Panc1 (cell line): ENCODE data around the gene MAP6. TPM values are rescaled to one million over a fixed set of nuclear protein-coding genes. Genes with fewer than 3 reads are reported as not detected.

Experiments
- ATAC-seq: fragments of 200-7000 bp; cut with Tn5 transposase; 2 replicates; pipeline ENCODE4 v1.9.1; 2020; ENCODE audit warnings: mild to moderate bottlenecking, moderate library complexity
- BruUV-seq: library from RNA; stranded (reverse); fragments of 400-500 nt; replicated peaks from 2 replicates; lab custom pipeline; 2021; lab: Mats Ljungman, UMichigan
- CTCF ChIA-PET: fragments of 300-600 bp; sonication (Branson Sonifier 250); formaldehyde crosslinking; loops from one replicate; lab custom pipeline; 2022; ENCODE audit warnings: antibody characterized with exemption; lab: Charles Lee
- POLR2A ChIA-PET: fragments of 300-600 bp; sonication (Branson Sonifier 250); formaldehyde crosslinking; loops from one replicate; lab custom pipeline; 2022; ENCODE audit warnings: antibody characterized with exemption; lab: Charles Lee
- DNase-seq: peaks from one replicate; pipeline ENCODE4 v3.0.0-alpha.2; 2010; ENCODE audit warnings: low read depth, low spot score
- H3K27ac ChIP-seq: 2 replicates; pipeline ENCODE4 v1.5.1; 2011; ENCODE audit warnings: mild to moderate bottlenecking, low read length, inconsistent platforms
- H3K27me3 ChIP-seq: fragments of 200-500 bp; sonication (Bioruptor generic); 2 replicates; pipeline ENCODE4 v1.6.0; 2014; ENCODE audit warnings: low read length, inconsistent platforms; ENCODE audit not compliant: control insufficient read depth, insufficient read depth
- H3K36me3 ChIP-seq: fragments of 200-500 bp; sonication (Bioruptor generic); 2 replicates; pipeline ENCODE4 v1.5.1; 2014; ENCODE audit warnings: inconsistent platforms, mild to moderate bottlenecking, low read length, moderate library complexity; ENCODE audit not compliant: control insufficient read depth, insufficient read depth
- H3K4me1 ChIP-seq: 2 replicates; pipeline ENCODE4 v1.5.1; 2011; ENCODE audit warnings: inconsistent platforms, mild to moderate bottlenecking, low read length, moderate library complexity; ENCODE audit not compliant: control insufficient read depth, insufficient read depth
- H3K4me3 ChIP-seq, 2 experiments: 2 replicates each; pipeline ENCODE4 v1.5.1; 2011 to 2012; ENCODE audit warnings: low read depth in 2 of 2, low read length in 2 of 2, mild to moderate bottlenecking in 2 of 2, inconsistent platforms in 1 of 2, moderate library complexity in 1 of 2
- H3K9me3 ChIP-seq: fragments of 200-500 bp; sonication (Bioruptor generic); 2 replicates; pipeline ENCODE4 v1.5.1; 2014; ENCODE audit warnings: low read depth, mild to moderate bottlenecking, inconsistent platforms, low read length, moderate library complexity; ENCODE audit not compliant: control insufficient read depth, insufficient read depth
- CTCF ChIP-seq: fragments of 450-650 bp; IDR thresholded peaks from 2 replicates; pipeline ENCODE4 v1.5.1; 2017; ENCODE audit warnings: mild to moderate bottlenecking
- POLR2AphosphoS5 ChIP-seq: IDR thresholded peaks from 2 replicates; pipeline ENCODE4 v1.6.1; 2012; ENCODE audit warnings: mild to moderate bottlenecking, low read depth, low read length, moderate library complexity
- REST ChIP-seq, 2 experiments: IDR thresholded peaks; 2 replicates each; pipeline ENCODE4 v1.6.1; 2011 to 2012; ENCODE audit warnings: low read depth in 2 of 2, control low read depth in 1 of 2, low read length in 1 of 2, mild to moderate bottlenecking in 1 of 2, moderate library complexity in 1 of 2; ENCODE audit not compliant: insufficient read depth in 1 of 2
- SIN3A ChIP-seq: IDR thresholded peaks from 2 replicates; pipeline ENCODE4 v1.6.1; 2012; ENCODE audit warnings: low read depth, mild to moderate bottlenecking, low read length, moderate library complexity, borderline replicate concordance; ENCODE audit not compliant: insufficient read depth
- TCF7L2 ChIP-seq: IDR thresholded peaks from 2 replicates; pipeline ENCODE4 v1.6.1; 2011; ENCODE audit warnings: mild to moderate bottlenecking, low read depth, low read length, inconsistent platforms
- in situ Hi-C: cut with HindIII; loops from 2 replicates; pipeline ENCODE4 v1.10.0; 2016; ENCODE audit warnings: low sequenced_read_pairs, low pct_unique_long_range_greater_than_20kb
- intact Hi-C: fragments of 100-400 bp; cut with micrococcal nuclease; formaldehyde crosslinking; loops from one replicate; pipeline ENCODE4 v1.10.0; 2022; ENCODE audit not compliant: unreplicated experiment
- total RNA-seq: library from RNA; stranded (reverse); gene quantifications from one replicate; pipeline ENCODE4 v1.2.1, GENCODE V29; 2021; ENCODE audit not compliant: unreplicated experiment

The MAP6 gene
- total RNA-seq, 1 experiment from 2014 or later, result 0.21 TPM

- Histone ChIP-seq H3K36me3 (no peaks in the 10 kb centered on the region), H3K4me1 (peaks cover 5% of the 10 kb centered on the region; the same call in 1 of the 2 replicates), H3K4me3 (peak overlapping the region in 1 of 2 experiments; percentile 63; a peak in 2 of 4 replicates), H3K27ac (no peak overlapping the region), H3K27me3 (no peaks in the 10 kb centered on the region; the same call in 1 of the 2 replicates), H3K9me3 (no peaks in the 10 kb centered on the region)
- ATAC-seq (no peak), DNase-seq (no peak)
- CTCF ChIA-PET, result no interaction called here
- POLR2A ChIA-PET, result no interaction called here
- no TSS peak for BruUV-seq
- intact Hi-C loops, result no loop called here
- TF ChIP-seq TCF7L2 (no peak), REST (IDR thresholded peaks at IDR 0.05; ENCODE audit: insufficient read depth in 1 of 2, low read depth in 2 of 2, low read length in 1 of 2) (no peak), POLR2AphosphoS5 (no peak), CTCF (no peak), SIN3A (no peak)
- in situ Hi-C loops, result no loop called here
These were observed 86.3 kb downstream of the MAP6 start for GRCh38 chr11:75582506-75582894.

- H3K27me3 ChIP-seq, result no peaks in the 10 kb centered on the region; the same call in 1 of the 2 replicates
- H3K4me3 ChIP-seq, result no peak overlapping the region
These were observed 89.0 kb downstream of the MAP6 start for GRCh38 chr11:75579841-75580240.

More at GRCh38 chr11:75579841-75580240, 89.0 kb downstream of the MAP6 start:
- Histone ChIP-seq H3K9me3 (no peaks in the 10 kb centered on the region), H3K36me3 (no peaks in the 10 kb centered on the region), H3K27ac (no peak overlapping the region), H3K4me1 (peaks cover 5% of the 10 kb centered on the region)
- no TSS peak for BruUV-seq
- in situ Hi-C loops (no loop called here), intact Hi-C loops (no loop called here)
- no peak for TF ChIP-seq POLR2AphosphoS5
- no peak for TF ChIP-seq SIN3A
- no peak for TF ChIP-seq TCF7L2
- TF ChIP-seq CTCF, result no peak
- no peak for TF ChIP-seq REST (IDR thresholded peaks at IDR 0.05; ENCODE audit: insufficient read depth in 1 of 2, low read depth in 2 of 2, low read length in 1 of 2)
- no peak for DNase-seq
- ChIA-PET POLR2A (no interaction called here), CTCF (interaction anchor here (1.6 kb wide), 1 partner anchor 17 kb away, joined by 4 read pairs; no protein-coding TSS in a partner anchor)
- ATAC-seq, result no peak
